Heart left ventricle (tissue), 16 donors: ENCODE results near the gene ZNF283. TPM values are rescaled to one million over a fixed set of nuclear protein-coding genes. Genes with fewer than 3 reads are reported as not detected.
"Not testable (repeated sequence)": the region's sequence is repeated elsewhere in the genome, so short reads cannot be mapped to it uniquely, and the experiment has no call there.

ENCODE experiments used
- ATAC-seq, 4 donors: fragments of 200-7000 bp; cut with Tn5 transposase; one replicate each; pipeline ENCODE4 v1.9.1; 2020 to 2022; ENCODE audit warnings: moderate library complexity in 4 of 4, mild to moderate bottlenecking in 3 of 4, moderate number of reproducible peaks in 1 of 4
- DNase-seq, 5 donors: peaks; one replicate each; pipeline ENCODE4 v3.0.0-alpha.2; 2020
- H3K27ac ChIP-seq, 12 donors: fragments of 200-600 bp; sonication (generic) in 4 of 12; one replicate each; pipeline versions ENCODE4 v1.5.0 to v1.8.0; 2016 to 2022; ENCODE audit warnings: mild to moderate bottlenecking in 2 of 12
- H3K27me3 ChIP-seq, 9 donors: fragments of 200-600 bp; sonication (generic) in 2 of 9; one replicate each; pipeline versions ENCODE4 v1.5.1 to v1.8.0; 2016 to 2022; ENCODE audit warnings: mild to moderate bottlenecking in 3 of 9
- H3K36me3 ChIP-seq, 9 donors: fragments of 200-600 bp; sonication (generic) in 2 of 9; one replicate each; pipeline versions ENCODE4 v1.5.0 to v1.8.0; 2018 to 2022; ENCODE audit warnings: mild to moderate bottlenecking in 2 of 9
- H3K4me1 ChIP-seq, 12 donors: fragments of 200-600 bp; sonication (generic) in 4 of 12; one replicate each; pipeline versions ENCODE4 v1.5.0 to v1.8.0; 2016 to 2022; ENCODE audit warnings: mild to moderate bottlenecking in 3 of 12
- H3K4me3 ChIP-seq, 12 donors: fragments of 200-600 bp; sonication (generic) in 4 of 12; one replicate each; pipeline versions ENCODE4 v1.5.0 to v1.8.0; 2017 to 2022; ENCODE audit warnings: mild to moderate bottlenecking in 9 of 12, moderate library complexity in 4 of 12
- H3K9me3 ChIP-seq, 12 donors: fragments of 200-600 bp; sonication (generic) in 4 of 12; one replicate each; pipeline versions ENCODE4 v1.5.0 to v1.8.0; 2016 to 2022; ENCODE audit warnings: mild to moderate bottlenecking in 1 of 12
- POLR2A ChIP-seq, 2 donors: fragments of 450-650 bp; IDR thresholded peaks; one replicate each; pipeline ENCODE4 v1.6.1; 2017; ENCODE audit warnings: antibody characterized with exemption in 2 of 2, mild to moderate bottlenecking in 2 of 2, moderate library complexity in 2 of 2
- WGBS, 4 donors: extraction: QIAGEN DNeasy Blood & Tissue Kit in 2 of 4; methylation state at CpG; one replicate each; pipeline versions ENCODE4 v1.1.5 to v1.1.7; 2013 to 2018; 5-methylcytosine and 5-hydroxymethylcytosine counted together
- intact Hi-C, 10 donors: fragments of 100-400 bp; cut with DNase I; formaldehyde crosslinking; loops; one replicate each; pipeline versions ENCODE4 v1.11.1 to v1.14.2; 2022
- polyA plus RNA-seq, 2 donors: library from polyadenylated mRNA; stranded (reverse); fragments of 200-250 nt; gene quantifications; one replicate each; pipeline ENCODE4 v1.2.3, GENCODE V29; 2013
- total RNA-seq, 9 donors: library from RNA; depleted of rRNA in 2 of 9; stranded (reverse); fragments of >200 nt in 2 of 9; fragmentation: NEBNext Ultra II Directional in 3 of 9; extraction: Animal tissue kit (Norgen Biotek cat#: 25700) in 3 of 9; gene quantifications; one replicate each; pipeline versions ENCODE4 v1.1.0 to v1.2.4, GENCODE V29; 2016 to 2023
- TF ChIP-seq, protein P1 (sequence below), 12 donors: fragments of 200-600 bp; sonication (generic) in 4 of 12; IDR thresholded peaks; one replicate each; pipeline versions ENCODE4 v1.5.0 to v1.8.0; 2018 to 2022; ENCODE audit warnings: antibody characterized with exemption in 12 of 12, mild to moderate bottlenecking in 5 of 12
- donor health status: ischemic (EF 13 %, LVEDD 7.1; RV severe dilation, severe dysfunction).
- donor health status: healthy with polysubstance abuse.
- donor health status: DM: no; HTN: yes; CAD: no.
- donor health status: DM: no; HTN: no; CAD: no.
- donor health status: ischemic (EF 25% LVEDD 6.9; RV normal size, moderate dysfunction).
- donor health status: ischemic (EF 25% LVEDD 5.7; RV mildly dilated, moderate dysfunction).
- donor health status: healthy.
- donor health status: DM: yes; HTN: yes; CAD: no.
- donor health status: ischemic (EF 35%, LVEDD 5.7; RV mildly dilated, moderate dysfunction).
- donor health status: nonischemic (EF 11% LVEDD 7.7; RV severe dilation, severe dysfunction).
- donor health status: DM: yes; HTN: yes; CAD: no.
- donor health status: PGD.
- donor health status: ischemic (EF 29% LVEDD 5.4; RV normal size, mild dysfunction).
- donor health status: nonischemic (EF 23%, LVEDD 6.1; RV moderate dilation, normal function).

ZNF283 gene
- total and polyA plus RNA-seq, 11 donors = 4.6 to 13.4 (median 10.3) TPM

DNA sequence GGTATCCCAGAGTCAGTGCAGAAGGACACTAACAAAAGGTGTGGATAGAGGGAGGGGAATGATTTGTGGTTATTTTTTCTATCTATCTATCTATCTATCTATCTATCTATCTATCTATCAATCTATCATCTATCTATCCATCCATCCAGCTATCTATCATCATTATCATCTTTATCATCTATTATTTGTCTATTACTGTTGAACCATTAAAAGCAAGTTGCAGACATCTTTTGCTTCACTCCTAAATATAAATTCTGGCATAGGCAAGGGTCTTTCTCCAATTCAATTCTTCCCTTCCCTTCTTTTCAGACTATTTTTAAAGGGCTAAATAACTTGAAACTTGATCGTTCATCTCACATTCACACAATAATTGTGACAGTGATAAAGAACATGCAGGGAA, 14.9 kb upstream of the ZNF283 start:
- peaks cover 0 to 6% (median 0%) of the 10 kb centered on the region in 9 donors for H3K27me3 ChIP-seq
- DNase-seq = no peak
- no peak overlapping the region for H3K27ac ChIP-seq
- ATAC-seq = no peak
- TF ChIP-seq, protein P1, sequence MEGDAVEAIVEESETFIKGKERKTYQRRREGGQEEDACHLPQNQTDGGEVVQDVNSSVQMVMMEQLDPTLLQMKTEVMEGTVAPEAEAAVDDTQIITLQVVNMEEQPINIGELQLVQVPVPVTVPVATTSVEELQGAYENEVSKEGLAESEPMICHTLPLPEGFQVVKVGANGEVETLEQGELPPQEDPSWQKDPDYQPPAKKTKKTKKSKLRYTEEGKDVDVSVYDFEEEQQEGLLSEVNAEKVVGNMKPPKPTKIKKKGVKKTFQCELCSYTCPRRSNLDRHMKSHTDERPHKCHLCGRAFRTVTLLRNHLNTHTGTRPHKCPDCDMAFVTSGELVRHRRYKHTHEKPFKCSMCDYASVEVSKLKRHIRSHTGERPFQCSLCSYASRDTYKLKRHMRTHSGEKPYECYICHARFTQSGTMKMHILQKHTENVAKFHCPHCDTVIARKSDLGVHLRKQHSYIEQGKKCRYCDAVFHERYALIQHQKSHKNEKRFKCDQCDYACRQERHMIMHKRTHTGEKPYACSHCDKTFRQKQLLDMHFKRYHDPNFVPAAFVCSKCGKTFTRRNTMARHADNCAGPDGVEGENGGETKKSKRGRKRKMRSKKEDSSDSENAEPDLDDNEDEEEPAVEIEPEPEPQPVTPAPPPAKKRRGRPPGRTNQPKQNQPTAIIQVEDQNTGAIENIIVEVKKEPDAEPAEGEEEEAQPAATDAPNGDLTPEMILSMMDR (IDR thresholded peaks at IDR 0.05) = no peak
- no peak for TF ChIP-seq POLR2A (IDR thresholded peaks at IDR 0.05)
- 57 to 71% (median 62%) methylated on average over 1 of the region's 1 CpG for WGBS, 4 donors
- no peaks in the 10 kb centered on the region for H3K4me1 ChIP-seq
- H3K9me3 ChIP-seq = peaks cover 0 to 4% (median 0%) of the 10 kb centered on the region in 12 donors
- H3K4me3 ChIP-seq = no peak overlapping the region
- intact Hi-C loops = no loop called here
- no peaks in the 10 kb centered on the region for H3K36me3 ChIP-seq

DNA sequence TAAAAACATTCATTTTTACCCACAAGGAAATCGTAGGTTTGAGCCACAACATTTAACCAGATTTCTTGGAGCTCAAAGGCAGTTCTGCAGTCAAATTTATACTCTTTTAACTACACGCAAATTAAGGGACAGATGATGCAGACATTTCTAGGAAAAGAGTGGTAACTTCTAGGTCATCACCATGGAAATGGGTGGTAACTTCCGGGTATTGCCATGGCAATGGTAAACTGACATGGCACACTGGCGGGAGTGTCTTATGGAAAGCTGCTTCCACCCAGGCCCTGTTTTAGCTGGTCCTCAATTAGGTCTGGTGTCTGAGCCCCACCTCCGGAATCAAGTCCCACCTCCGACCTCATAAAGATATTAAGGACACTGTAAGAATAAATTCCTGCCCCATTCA, 14.4 kb upstream of the ZNF283 start:
- no peak overlapping the region for H3K4me3 ChIP-seq

DNA sequence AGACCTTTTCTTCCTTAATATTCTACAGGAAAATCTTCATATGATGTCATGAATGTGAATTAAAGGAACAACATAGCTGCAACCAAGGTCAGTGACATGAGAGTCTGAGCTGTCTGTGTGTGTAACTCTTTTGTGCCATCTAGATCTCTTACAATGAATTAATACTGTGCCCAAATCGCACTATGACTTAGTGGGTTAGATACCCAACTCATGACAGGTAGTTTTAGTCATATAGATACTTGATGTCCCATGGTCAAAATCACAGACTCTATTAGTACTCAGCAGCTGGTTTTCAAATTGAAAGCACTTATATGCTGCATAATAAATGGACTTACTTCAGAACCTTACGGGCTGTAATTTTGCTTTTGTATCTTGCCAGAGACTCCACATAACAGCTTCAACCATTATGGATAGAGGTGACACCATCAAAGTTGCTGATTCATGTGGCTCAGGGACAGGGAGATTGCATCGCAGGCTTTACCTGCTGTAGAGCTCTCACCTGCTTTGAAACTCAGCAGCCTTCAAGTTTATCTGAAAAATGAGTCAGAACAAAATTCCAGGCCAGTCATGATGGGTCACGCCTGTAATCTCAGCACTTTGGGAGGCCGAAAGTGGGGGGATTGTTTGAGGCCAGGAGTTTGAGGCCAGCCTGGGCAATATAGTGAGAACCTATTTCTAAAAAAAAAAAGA, 12.3 kb upstream of the ZNF283 start:
- ATAC-seq (no peak), DNase-seq (no peak)
- no peak overlapping the region for H3K4me3 ChIP-seq
- H3K36me3 ChIP-seq = no peaks in the 10 kb centered on the region
- intact Hi-C loops = no loop called here
- no peak overlapping the region for H3K27ac ChIP-seq
- 68 to 84% (median 78%) methylated on average over 5 of the region's 5 CpGs for WGBS, 4 donors
- TF ChIP-seq, protein P1 (IDR thresholded peaks at IDR 0.05) = no peak
- no peak for TF ChIP-seq POLR2A (IDR thresholded peaks at IDR 0.05)
- H3K9me3 ChIP-seq = peaks cover 0 to 4% (median 0%) of the 10 kb centered on the region in 12 donors
- H3K4me1 ChIP-seq = peaks cover 0 to under 1% (median 0%) of the 10 kb centered on the region in 12 donors
- peaks cover 0 to under 1% (median 0%) of the 10 kb centered on the region in 9 donors for H3K27me3 ChIP-seq

More for the DNA sequence above, 14.4 kb upstream of the ZNF283 start:
- TF ChIP-seq, protein P1 (IDR thresholded peaks at IDR 0.05) = no peak
- no peak for TF ChIP-seq POLR2A (IDR thresholded peaks at IDR 0.05)
- Histone ChIP-seq H3K9me3 (peaks cover 0 to 4% (median 0%) of the 10 kb centered on the region in 12 donors), H3K4me1 (no peaks in the 10 kb centered on the region), H3K27me3 (peaks cover 0 to 6% (median 0%) of the 10 kb centered on the region in 9 donors), H3K27ac (no peak overlapping the region), H3K36me3 (no peaks in the 10 kb centered on the region)
- no peak for ATAC-seq
- 69 to 79% (median 73%) methylated on average over 6 of the region's 6 CpGs for WGBS, 4 donors
- no peak for DNase-seq
- intact Hi-C loops = no loop called here

DNA sequence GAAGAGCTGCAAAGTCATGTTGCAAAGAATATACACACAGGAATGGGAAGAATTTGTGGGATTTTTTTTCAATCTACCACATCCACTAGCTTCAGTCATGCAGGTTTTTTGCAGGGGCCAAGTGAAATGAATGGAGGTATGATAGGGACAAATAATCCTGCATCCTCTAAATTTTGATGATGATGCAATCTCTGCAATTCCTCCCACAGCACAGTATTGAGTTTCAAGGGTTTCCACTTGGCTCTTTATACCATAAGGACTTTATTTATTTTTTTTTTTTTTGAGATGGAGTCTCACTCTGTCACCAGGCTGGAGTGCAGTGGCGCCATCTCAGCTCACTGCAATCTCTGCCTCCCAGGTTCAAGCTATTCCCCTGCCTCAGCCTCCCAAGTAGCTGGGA, 9.7 kb upstream of the ZNF283 start:
- H3K4me1 ChIP-seq = peaks cover 0 to 11% (median 3%) of the 10 kb centered on the region in 12 donors
- H3K4me3 ChIP-seq, H3K9me3 ChIP-seq, intact Hi-C loops, ATAC-seq, H3K36me3 ChIP-seq, DNase-seq, H3K27ac ChIP-seq: not testable (repeated sequence)
- H3K27me3 ChIP-seq = peaks cover 0 to 25% (median 0%) of the 10 kb centered on the region in 9 donors
- WGBS, 4 donors = 81 to 95% (median 91%) methylated on average over 1 of the region's 1 CpG
